Muscle of arm (tissue), 12 donors: ENCODE measurements around the gene STRAP. TPM values are rescaled to one million over a fixed set of nuclear protein-coding genes. Genes with fewer than 3 reads are reported as not detected.
"Not testable (repeated sequence)": the region's sequence is repeated elsewhere in the genome, so short reads cannot be mapped to it uniquely, and the experiment has no call there.

Experiments used
- DNase-seq: peaks from one replicate; pipeline ENCODE4 v3.0.0-alpha.2; 2013
- polyA plus RNA-seq, 12 donors: library from polyadenylated mRNA; unstranded; fragments of 120-200 nt; gene quantifications; one replicate each; pipeline ENCODE4 v1.2.1, GENCODE V29; 2013; ENCODE audit not compliant: insufficient read length in 12 of 12

STRAP gene
- polyA plus RNA-seq, 12 donors: 99.3 to 155 (median 126) TPM; not detected in 1

GRCh38 chr12:15862840-15863239 lies 19.3 kb upstream of the STRAP start:
- no peak for DNase-seq

GRCh38 chr12:15863372-15863771 lies 18.8 kb upstream of the STRAP start:
- no peak for DNase-seq

- DNase-seq: no peak
Measured at GRCh38 chr12:15863984-15864383, 18.2 kb upstream of the STRAP start.

GRCh38 chr12:15868186-15868585 lies 14.0 kb upstream of the STRAP start:
- DNase-seq: no peak

- peak; percentile 31 for DNase-seq
Measured at GRCh38 chr12:15873556-15873955, 8.6 kb upstream of the STRAP start.

GRCh38 chr12:15874556-15875145 lies 7.5 kb upstream of the STRAP start:
- DNase-seq: not testable (repeated sequence)

GRCh38 chr12:15875863-15876262 lies 6.3 kb upstream of the STRAP start:
- DNase-seq: no peak

GRCh38 chr12:15879413-15879812 lies 2.8 kb upstream of the STRAP start:
- DNase-seq: no peak

GRCh38 chr12:15880721-15881120 lies 1.5 kb upstream of the STRAP start:
- DNase-seq: no peak

GRCh38 chr12:15883536-15883935 lies 1.3 kb downstream of the STRAP start:
- no peak for DNase-seq

- no peak for DNase-seq
Measured at GRCh38 chr12:15886372-15887042, 4.3 kb downstream of the STRAP start.

GRCh38 chr12:15887043-15887817 lies 5.0 kb downstream of the STRAP start:
- DNase-seq: no peak

GRCh38 chr12:15892645-15893259 lies 10.6 kb downstream of the STRAP start:
- no peak for DNase-seq

- DNase-seq: no peak
Measured at GRCh38 chr12:15893260-15893659, 11.1 kb downstream of the STRAP start.

GRCh38 chr12:15896867-15897266 lies 14.7 kb downstream of the STRAP start:
- no peak for DNase-seq

- DNase-seq: no peak
Measured at GRCh38 chr12:15897433-15897832, 15.2 kb downstream of the STRAP start.

GRCh38 chr12:15899282-15899870 lies 17.2 kb downstream of the STRAP start:
- DNase-seq: no peak

GRCh38 chr12:15904378-15904920 lies 22.3 kb downstream of the STRAP start:
- DNase-seq: no peak

GRCh38 chr12:15910468-15910863 lies 28.3 kb downstream of the STRAP start:
- no peak for DNase-seq

GRCh38 chr12:15910864-15911721 lies 28.9 kb downstream of the STRAP start, which contains the start of gene DERA:
DERA (plus strand) TSS chr12:15911332; CDS start chr12:15911384, 52 bp downstream.
- peak; percentile 71 for DNase-seq

GRCh38 chr12:15911931-15912330 lies 29.7 kb downstream of the STRAP start:
- DNase-seq: not testable (repeated sequence)
